Brain microvascular endothelial cell (primary cell): ENCODE results near the gene DESI1.
"Not testable (repeated sequence)": the region's sequence is repeated elsewhere in the genome, so short reads cannot be mapped to it uniquely, and the experiment has no call there.

Experiments used
- DNase-seq: peaks from one replicate; pipeline ENCODE4 v3.0.0-alpha.2; 2020
- H3K27ac ChIP-seq: fragments of 250-450 bp; sonication (Bioruptor Pico); 2 replicates; pipeline ENCODE4 v1.5.1; 2020; ENCODE audit warnings: mild to moderate bottlenecking, moderate library complexity
- H3K27me3 ChIP-seq: fragments of 250-450 bp; sonication (Bioruptor Pico); replicated peaks from 2 replicates; pipeline ENCODE4 v1.5.1; 2020; ENCODE audit warnings: mild to moderate bottlenecking
- H3K36me3 ChIP-seq: fragments of 250-450 bp; sonication (Bioruptor Pico); replicated peaks from 2 replicates; pipeline ENCODE4 v1.5.1; 2020; ENCODE audit warnings: mild to moderate bottlenecking
- H3K4me3 ChIP-seq: 2 replicates; pipeline ENCODE4 v1.5.1; 2011; ENCODE audit warnings: low read depth, mild to moderate bottlenecking, control low read depth, low read length, moderate library complexity
- in situ Hi-C: cut with HindIII; loops from 2 replicates; pipeline ENCODE4 v1.10.0; 2017; ENCODE audit warnings: low sequenced_read_pairs, low pct_ligation_motif_present
- TF ChIP-seq, protein P1 (sequence below): IDR thresholded peaks from 2 replicates; pipeline ENCODE4 v1.5.1; 2011; ENCODE audit warnings: low read depth, mild to moderate bottlenecking, moderate library complexity, low read length, control low read depth, inconsistent platforms; ENCODE audit errors: missing control alignments

The DESI1 gene

DNA sequence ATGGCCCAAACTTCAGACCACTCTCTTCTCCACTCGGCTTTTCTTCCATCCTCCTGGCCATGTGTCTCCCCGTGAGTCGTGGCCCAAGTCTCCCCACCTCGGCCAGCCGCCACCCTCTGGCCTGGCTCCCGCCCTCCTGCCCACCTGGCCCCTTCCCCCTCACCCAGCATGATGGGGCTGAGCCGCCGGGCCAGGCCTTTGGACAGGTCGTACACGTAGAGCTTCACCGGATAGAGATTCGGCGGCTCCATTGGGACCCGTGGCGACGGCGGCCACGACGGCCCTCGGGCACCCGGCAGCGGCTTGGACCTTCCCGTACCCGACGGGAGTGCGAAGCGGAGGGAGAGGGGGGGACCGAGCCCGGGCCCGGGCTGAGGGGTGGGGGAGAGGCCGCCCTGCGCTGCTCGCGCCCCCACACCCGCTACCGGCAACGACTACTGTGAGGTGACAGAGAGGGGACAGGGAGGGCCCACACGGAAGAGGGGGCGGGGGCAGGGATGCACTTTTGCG, at the start of gene DESI1:
TSS of gene DESI1 (minus strand) at position 455 of the 510 bp plus-strand sequence. CDS start at position 251, 204 bp downstream.
- no peak for DNase-seq
- Histone ChIP-seq H3K4me3 (peak within 1 kb of the TSS; percentile 98), H3K27ac (peak within 1 kb of the TSS; percentile 92), H3K27me3 (no peaks in the 10 kb centered on the region), H3K36me3 (peaks cover 20% of the 10 kb centered on the region)
- TF ChIP-seq, protein P1, sequence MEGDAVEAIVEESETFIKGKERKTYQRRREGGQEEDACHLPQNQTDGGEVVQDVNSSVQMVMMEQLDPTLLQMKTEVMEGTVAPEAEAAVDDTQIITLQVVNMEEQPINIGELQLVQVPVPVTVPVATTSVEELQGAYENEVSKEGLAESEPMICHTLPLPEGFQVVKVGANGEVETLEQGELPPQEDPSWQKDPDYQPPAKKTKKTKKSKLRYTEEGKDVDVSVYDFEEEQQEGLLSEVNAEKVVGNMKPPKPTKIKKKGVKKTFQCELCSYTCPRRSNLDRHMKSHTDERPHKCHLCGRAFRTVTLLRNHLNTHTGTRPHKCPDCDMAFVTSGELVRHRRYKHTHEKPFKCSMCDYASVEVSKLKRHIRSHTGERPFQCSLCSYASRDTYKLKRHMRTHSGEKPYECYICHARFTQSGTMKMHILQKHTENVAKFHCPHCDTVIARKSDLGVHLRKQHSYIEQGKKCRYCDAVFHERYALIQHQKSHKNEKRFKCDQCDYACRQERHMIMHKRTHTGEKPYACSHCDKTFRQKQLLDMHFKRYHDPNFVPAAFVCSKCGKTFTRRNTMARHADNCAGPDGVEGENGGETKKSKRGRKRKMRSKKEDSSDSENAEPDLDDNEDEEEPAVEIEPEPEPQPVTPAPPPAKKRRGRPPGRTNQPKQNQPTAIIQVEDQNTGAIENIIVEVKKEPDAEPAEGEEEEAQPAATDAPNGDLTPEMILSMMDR, result no peak
- in situ Hi-C loops, result no loop called here

DNA sequence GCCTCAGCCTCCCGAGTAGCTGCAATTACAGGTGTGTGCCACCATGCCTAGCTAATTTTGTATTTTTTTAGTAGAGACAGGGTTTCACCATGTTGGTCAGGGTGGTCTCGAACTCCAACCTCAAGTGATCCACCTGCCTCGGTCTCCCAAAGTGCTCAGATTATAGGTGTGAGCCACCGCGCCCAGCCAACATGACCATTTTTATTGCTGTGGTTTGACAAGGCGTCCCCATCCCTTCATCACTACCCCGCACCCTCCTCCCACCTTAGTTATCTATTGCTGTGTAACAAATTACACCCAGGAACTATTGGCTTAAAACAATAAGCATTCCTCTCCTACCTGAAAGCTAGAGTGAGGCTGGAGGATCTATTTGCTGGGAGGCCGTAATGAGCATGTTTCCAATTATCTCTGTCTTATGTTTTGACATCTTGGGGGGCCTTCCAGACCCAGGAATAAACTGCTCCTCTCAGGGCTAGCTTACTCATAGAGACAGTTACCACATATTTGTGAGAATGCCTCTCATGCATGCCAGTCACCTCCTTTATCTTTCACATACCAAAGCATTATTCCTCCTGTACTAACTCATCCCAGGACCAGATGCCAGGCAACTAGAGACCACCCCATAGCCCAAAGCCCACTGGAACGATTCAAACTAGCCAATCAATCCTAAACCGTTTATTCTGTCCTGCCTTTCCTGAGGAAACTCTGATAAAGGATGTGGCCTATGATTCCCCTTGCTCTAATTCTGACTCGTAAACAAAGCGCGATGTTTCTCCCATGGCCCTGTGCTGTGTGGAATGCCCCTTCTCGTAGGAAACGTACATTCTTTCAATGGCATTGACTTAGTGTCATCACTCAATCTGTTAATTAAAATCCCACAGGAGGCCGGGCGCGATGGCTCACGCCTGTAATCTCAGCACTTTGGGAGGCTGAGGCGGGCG, 48.4 kb upstream of the DESI1 start:
- TF ChIP-seq, protein P1, result no peak
- DNase-seq, result peak; percentile 73
- no peak overlapping the region for H3K4me3 ChIP-seq
- H3K36me3 ChIP-seq, result peaks cover 11% of the 10 kb centered on the region
- peak overlapping the region; percentile 69 for H3K27ac ChIP-seq
- in situ Hi-C loops, result no loop called here
- no peaks in the 10 kb centered on the region for H3K27me3 ChIP-seq

DNA sequence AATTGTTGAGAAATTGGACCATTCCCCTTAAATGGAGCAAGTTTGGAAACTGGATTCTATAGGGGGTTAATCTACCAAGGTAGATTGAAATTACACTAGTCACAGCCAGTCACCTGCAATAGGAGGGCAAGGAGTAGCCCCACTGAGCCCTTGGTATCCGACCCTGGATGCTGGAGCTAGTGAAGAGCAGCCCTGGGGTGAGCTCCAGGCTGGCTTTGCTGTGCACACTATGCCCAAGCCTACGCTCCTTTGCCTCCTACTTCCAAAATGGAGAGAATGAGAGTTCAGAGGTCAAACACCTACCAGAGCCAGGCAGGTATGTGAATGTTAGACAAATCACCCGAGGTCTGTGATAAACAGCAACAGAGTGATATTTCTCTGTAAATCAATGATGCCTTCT, 44.1 kb upstream of the DESI1 start:
- DNase-seq, result no peak
- in situ Hi-C loops, result no loop called here
- TF ChIP-seq, protein P1, result no peak
- no peak overlapping the region for H3K27ac ChIP-seq
- H3K36me3 ChIP-seq, result peaks cover 47% of the 10 kb centered on the region
- H3K4me3 ChIP-seq, result no peak overlapping the region
- H3K27me3 ChIP-seq, result no peaks in the 10 kb centered on the region

DNA sequence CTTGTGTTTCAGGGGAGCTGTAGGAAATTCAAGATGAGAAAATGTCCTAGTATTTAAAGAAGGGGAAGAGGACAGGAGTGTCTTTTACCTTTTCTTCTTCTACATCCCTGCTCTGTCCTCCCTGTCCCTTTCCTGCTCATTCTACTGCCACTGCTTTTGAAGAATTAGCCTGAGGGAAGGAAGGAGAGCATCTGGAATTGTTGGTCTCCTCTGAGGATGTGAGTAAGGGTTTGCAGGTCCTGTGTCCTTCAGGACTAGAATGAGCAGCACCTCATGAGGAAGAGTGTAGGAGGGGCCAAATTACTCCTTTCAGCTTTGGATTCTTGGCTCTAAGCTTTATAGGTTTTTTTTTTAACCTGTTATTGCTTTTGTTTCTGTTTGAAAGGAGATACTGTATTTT, 43.6 kb upstream of the DESI1 start:
- no peak overlapping the region for H3K27ac ChIP-seq
- no peak overlapping the region for H3K4me3 ChIP-seq
- DNase-seq, result no peak
- in situ Hi-C loops, result no loop called here
- TF ChIP-seq, protein P1, result no peak
- H3K27me3 ChIP-seq, result no peaks in the 10 kb centered on the region
- peaks cover 52% of the 10 kb centered on the region for H3K36me3 ChIP-seq

DNA sequence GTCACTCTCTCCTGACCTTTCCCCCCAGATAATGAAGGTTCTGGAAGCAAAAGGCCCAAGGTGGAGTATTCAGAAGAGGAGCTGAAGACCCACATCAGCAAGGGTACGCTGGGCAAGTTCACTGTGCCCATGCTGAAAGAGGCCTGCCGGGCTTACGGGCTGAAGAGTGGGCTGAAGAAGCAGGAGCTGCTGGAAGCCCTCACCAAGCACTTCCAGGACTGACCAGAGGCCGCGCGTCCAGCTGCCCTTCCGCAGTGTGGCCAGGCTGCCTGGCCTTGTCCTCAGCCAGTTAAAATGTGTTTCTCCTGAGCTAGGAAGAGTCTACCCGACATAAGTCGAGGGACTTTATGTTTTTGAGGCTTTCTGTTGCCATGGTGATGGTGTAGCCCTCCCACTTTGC, 42.8 kb upstream of the DESI1 start:
- H3K27me3 ChIP-seq, in situ Hi-C loops, H3K27ac ChIP-seq, DNase-seq, H3K4me3 ChIP-seq: not testable (repeated sequence)
- peaks cover 61% of the 10 kb centered on the region for H3K36me3 ChIP-seq

DNA sequence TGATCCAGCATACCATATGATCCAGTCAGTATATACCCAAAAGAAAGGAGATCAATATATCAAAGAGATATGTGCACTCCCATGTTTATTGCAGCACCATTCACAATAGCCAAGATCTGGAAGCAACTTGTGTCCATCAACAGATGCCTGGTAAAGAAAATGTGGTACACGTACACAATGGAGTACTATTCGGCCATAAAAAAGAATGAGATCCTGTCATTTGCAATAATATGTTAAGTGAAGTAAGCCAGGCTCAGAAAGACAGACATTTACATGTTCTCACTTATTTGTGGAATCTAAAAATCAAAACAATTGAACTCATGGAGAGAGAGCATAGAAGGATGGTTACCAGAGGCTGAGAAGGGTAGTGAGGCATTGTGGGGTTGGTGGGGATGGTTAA, 40.9 kb upstream of the DESI1 start:
- TF ChIP-seq, protein P1, result no peak
- Histone ChIP-seq H3K27ac (no peak overlapping the region), H3K27me3 (no peaks in the 10 kb centered on the region), H3K4me3 (no peak overlapping the region), H3K36me3 (peaks cover 77% of the 10 kb centered on the region)
- in situ Hi-C loops, result no loop called here
- no peak for DNase-seq
